ENCODE data around the gene CENPQ. TPM values are rescaled to one million over a fixed set of nuclear protein-coding genes. Genes with fewer than 3 reads are reported as not detected.

Gene CENPQ
- total RNA-seq, 1 donor from 2014 or later: 48.8 TPM

DNA sequence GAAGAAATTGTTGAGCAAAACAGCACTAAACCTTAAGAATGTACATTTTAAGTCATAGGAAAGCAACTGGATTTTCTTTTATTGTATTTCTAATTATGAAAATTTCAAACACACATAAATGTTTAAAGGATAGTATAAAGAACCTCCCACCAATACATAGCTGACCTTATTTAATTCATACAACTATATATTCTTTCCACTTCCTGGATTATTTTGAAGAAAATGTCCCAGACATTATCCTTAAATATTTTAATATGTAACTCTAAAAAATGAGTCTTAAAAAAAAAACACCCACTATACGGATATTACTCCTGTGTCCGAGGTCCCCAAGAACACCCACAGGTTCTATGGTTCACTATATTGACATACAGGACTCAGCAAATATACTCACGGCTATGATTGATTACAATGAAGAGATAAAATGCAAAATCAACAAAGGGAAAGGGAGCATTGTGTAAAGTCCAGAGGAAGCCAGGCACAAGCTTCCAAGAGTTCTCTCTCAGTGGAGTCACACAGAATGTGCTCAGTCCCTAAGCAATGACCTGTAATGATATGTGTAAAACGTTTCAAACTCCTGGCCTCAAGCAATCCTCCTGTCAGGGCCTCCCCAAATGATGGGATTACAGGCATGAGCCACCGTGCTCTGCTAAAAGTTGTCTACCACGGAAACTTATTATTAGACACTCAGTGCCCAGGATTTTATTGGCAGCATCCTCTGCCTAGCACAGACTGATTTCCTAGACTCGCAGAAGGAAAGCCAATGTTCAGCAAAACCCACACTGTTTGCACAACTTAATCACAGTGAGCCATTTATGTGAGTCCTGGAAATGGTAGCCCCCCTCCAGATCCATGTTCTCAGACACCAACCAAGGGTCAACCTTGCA lies 59.8 kb downstream of the CENPQ start:
- H3F3A ChIP-seq (ENCODE audit: low read depth): no peaks in the 10 kb centered on the region
- H3K79me2 ChIP-seq (ENCODE audit: low read depth): no peaks in the 10 kb centered on the region
- H3K9me3 ChIP-seq (ENCODE audit: low read depth): no peaks in the 10 kb centered on the region
- no peaks in the 10 kb centered on the region for H3K4me1 Mint-ChIP-seq
- no peaks in the 10 kb centered on the region for H3K9me3 Mint-ChIP-seq
- no peak overlapping the region for H3K9ac ChIP-seq
- no peaks in the 10 kb centered on the region for H3K27me3 ChIP-seq
- no peaks in the 10 kb centered on the region for H3K4me1 ChIP-seq
- H3K36me3 Mint-ChIP-seq: no peaks in the 10 kb centered on the region
- H3K4me2 ChIP-seq: no peak overlapping the region
- no peaks in the 10 kb centered on the region for H4K20me1 ChIP-seq (ENCODE audit: low read depth)
- H3K4me3 Mint-ChIP-seq: no peak overlapping the region
- no peak overlapping the region for H2AFZ ChIP-seq (replicated peaks)
- H3K27me3 Mint-ChIP-seq (ENCODE audit: insufficient read depth, low read depth): no peaks in the 10 kb centered on the region
- H3K27ac Mint-ChIP-seq: no peak overlapping the region
- H3K27ac ChIP-seq: no peak overlapping the region
- H3K36me3 ChIP-seq: no peaks in the 10 kb centered on the region
- no peak overlapping the region for H3K4me3 ChIP-seq
- no peak for DNase-seq (ENCODE audit: low spot score)
- TF ChIP-seq EZH2 (IDR thresholded peaks at IDR 0.05): no peak

DNA sequence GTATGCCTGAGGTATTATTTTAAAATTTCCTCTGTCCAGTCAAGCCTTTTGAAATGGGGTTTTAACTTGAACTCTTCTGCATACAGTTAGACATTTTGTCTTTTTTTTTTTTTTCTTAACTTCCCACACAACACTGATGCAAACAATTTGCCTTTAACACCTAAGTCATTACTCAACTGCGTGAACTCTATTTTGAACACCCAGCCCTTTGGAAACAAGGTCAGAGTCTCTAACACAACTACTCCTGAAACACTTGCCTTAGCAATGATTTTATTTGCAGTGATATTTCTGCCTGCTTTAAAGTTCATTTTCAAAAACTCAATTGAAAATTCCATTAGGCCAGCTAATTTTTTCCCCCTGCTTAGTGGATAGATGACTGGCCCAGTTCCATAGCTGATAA lies 60.7 kb downstream of the CENPQ start:
- Histone ChIP-seq H3K36me3 (no peaks in the 10 kb centered on the region), H3K4me2 (no peak overlapping the region), H3K9ac (no peak overlapping the region), H3K27ac (no peak overlapping the region), H3K27me3 (no peaks in the 10 kb centered on the region), H3K4me1 (no peaks in the 10 kb centered on the region), H2AFZ (replicated peaks) (no peak overlapping the region), H4K20me1 (ENCODE audit: low read depth) (no peaks in the 10 kb centered on the region), H3K4me3 (no peak overlapping the region), H3F3A (ENCODE audit: low read depth) (no peaks in the 10 kb centered on the region), H3K9me3 (ENCODE audit: low read depth) (no peaks in the 10 kb centered on the region), H3K79me2 (ENCODE audit: low read depth) (no peaks in the 10 kb centered on the region)
- no peak for DNase-seq (ENCODE audit: low spot score)
- H3K9me3 Mint-ChIP-seq: no peaks in the 10 kb centered on the region
- H3K4me1 Mint-ChIP-seq: no peaks in the 10 kb centered on the region
- no peak overlapping the region for H3K27ac Mint-ChIP-seq
- no peak overlapping the region for H3K4me3 Mint-ChIP-seq
- H3K36me3 Mint-ChIP-seq: no peaks in the 10 kb centered on the region
- TF ChIP-seq, protein P1, sequence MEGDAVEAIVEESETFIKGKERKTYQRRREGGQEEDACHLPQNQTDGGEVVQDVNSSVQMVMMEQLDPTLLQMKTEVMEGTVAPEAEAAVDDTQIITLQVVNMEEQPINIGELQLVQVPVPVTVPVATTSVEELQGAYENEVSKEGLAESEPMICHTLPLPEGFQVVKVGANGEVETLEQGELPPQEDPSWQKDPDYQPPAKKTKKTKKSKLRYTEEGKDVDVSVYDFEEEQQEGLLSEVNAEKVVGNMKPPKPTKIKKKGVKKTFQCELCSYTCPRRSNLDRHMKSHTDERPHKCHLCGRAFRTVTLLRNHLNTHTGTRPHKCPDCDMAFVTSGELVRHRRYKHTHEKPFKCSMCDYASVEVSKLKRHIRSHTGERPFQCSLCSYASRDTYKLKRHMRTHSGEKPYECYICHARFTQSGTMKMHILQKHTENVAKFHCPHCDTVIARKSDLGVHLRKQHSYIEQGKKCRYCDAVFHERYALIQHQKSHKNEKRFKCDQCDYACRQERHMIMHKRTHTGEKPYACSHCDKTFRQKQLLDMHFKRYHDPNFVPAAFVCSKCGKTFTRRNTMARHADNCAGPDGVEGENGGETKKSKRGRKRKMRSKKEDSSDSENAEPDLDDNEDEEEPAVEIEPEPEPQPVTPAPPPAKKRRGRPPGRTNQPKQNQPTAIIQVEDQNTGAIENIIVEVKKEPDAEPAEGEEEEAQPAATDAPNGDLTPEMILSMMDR (IDR thresholded peaks at IDR 0.05): no peak
- no peak for TF ChIP-seq EZH2 (IDR thresholded peaks at IDR 0.05)
- TF ChIP-seq EZH2phosphoT487 (IDR thresholded peaks at IDR 0.05): no peak
- no peaks in the 10 kb centered on the region for H3K27me3 Mint-ChIP-seq (ENCODE audit: insufficient read depth, low read depth)

DNA sequence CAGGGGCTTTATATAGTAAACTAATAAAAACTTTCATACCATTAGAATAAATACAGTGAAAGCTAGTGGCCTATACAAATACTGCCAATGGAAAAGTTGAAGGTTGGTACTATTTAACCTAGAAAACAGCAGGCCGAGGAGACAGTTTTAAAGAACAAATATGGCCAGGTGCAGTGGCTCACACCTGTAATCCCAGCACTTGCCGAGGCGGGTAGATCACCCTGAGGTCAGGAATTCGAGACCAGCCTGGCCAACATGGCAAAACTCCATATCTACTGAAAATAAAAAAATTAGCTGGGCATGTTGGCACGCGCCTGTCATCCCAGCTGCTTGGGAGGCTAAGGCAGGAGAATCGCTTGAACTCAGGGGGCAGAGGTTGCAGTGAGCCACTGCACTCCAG lies 61.4 kb downstream of the CENPQ start:
- no peak overlapping the region for H3K4me3 Mint-ChIP-seq

More for the DNA sequence above, 61.4 kb downstream of the CENPQ start:
- H3K27me3 Mint-ChIP-seq (ENCODE audit: insufficient read depth, low read depth): no peaks in the 10 kb centered on the region
- TF ChIP-seq, protein P1 (IDR thresholded peaks at IDR 0.05): no peak
- TF ChIP-seq EZH2phosphoT487 (IDR thresholded peaks at IDR 0.05) (no peak), EZH2 (IDR thresholded peaks at IDR 0.05) (no peak)
- no peaks in the 10 kb centered on the region for H4K20me1 ChIP-seq (ENCODE audit: low read depth)
- H2AFZ ChIP-seq (replicated peaks): no peak overlapping the region
- H3K4me3 ChIP-seq: no peak overlapping the region
- no peaks in the 10 kb centered on the region for H3K4me1 ChIP-seq
- H3K9ac ChIP-seq: no peak overlapping the region
- no peaks in the 10 kb centered on the region for H3K4me1 Mint-ChIP-seq
- no peak overlapping the region for H3K4me2 ChIP-seq
- no peaks in the 10 kb centered on the region for H3K27me3 ChIP-seq
- no peak for DNase-seq (ENCODE audit: low spot score)
- no peaks in the 10 kb centered on the region for H3K36me3 Mint-ChIP-seq
- no peak overlapping the region for H3K27ac Mint-ChIP-seq
- H3K9me3 Mint-ChIP-seq: no peaks in the 10 kb centered on the region
- H3F3A ChIP-seq (ENCODE audit: low read depth): no peaks in the 10 kb centered on the region
- H3K79me2 ChIP-seq (ENCODE audit: low read depth): no peaks in the 10 kb centered on the region
- no peaks in the 10 kb centered on the region for H3K36me3 ChIP-seq
- no peaks in the 10 kb centered on the region for H3K9me3 ChIP-seq (ENCODE audit: low read depth)
- no peak overlapping the region for H3K27ac ChIP-seq
